A673 (cell line): Measurements from ENCODE around the gene GLT1D1. TPM values are rescaled to one million over a fixed set of nuclear protein-coding genes. Genes with fewer than 3 reads are reported as not detected.
"Not testable (repeated sequence)": the region's sequence is repeated elsewhere in the genome, so short reads cannot be mapped to it uniquely, and the experiment has no call there.

Experiments used
- BruUV-seq: library from RNA; stranded (reverse); fragments of 400-500 nt; replicated peaks from 2 replicates; lab custom pipeline; 2021; lab: Mats Ljungman, UMichigan
- CTCF ChIA-PET: fragments of 300-600 bp; sonication (Branson Sonifier 250); formaldehyde crosslinking; loops from one replicate; lab custom pipeline; 2022; ENCODE audit warnings: antibody characterized with exemption; lab: Charles Lee
- POLR2A ChIA-PET: fragments of 300-600 bp; sonication (Branson Sonifier 250); formaldehyde crosslinking; loops from one replicate; lab custom pipeline; 2022; ENCODE audit warnings: antibody characterized with exemption; ENCODE audit not compliant: low non-redundant PET; lab: Charles Lee
- DNase-seq: peaks from one replicate; pipeline ENCODE4 v3.0.0-alpha.2; 2015; ENCODE audit warnings: low spot score
- H3K27ac ChIP-seq: fragments of 200-600 bp; sonication (generic); 2 replicates; pipeline ENCODE4 v1.5.1; 2016; ENCODE audit warnings: mixed run types, low read depth, mild to moderate bottlenecking, mixed read lengths, antibody characterized with exemption, low read length; ENCODE audit not compliant: poor library complexity, severe bottlenecking
- H3K27me3 ChIP-seq: fragments of 200-600 bp; sonication (generic); replicated peaks from 2 replicates; pipeline ENCODE4 v1.6.1; 2017; ENCODE audit warnings: mixed run types, low read depth, mild to moderate bottlenecking, mixed read lengths, antibody characterized with exemption, low read length; ENCODE audit not compliant: insufficient read depth, poor library complexity
- H3K36me3 ChIP-seq: fragments of 200-600 bp; sonication (generic); 2 replicates; pipeline ENCODE4 v1.6.1; 2016; ENCODE audit warnings: mixed run types, mild to moderate bottlenecking, mixed read lengths, antibody characterized with exemption, low read length; ENCODE audit not compliant: insufficient read depth, poor library complexity, severe bottlenecking
- H3K4me1 ChIP-seq: fragments of 200-600 bp; sonication (generic); 2 replicates; pipeline ENCODE4 v1.6.1; 2017; ENCODE audit warnings: mixed run types, mild to moderate bottlenecking, mixed read lengths, antibody characterized with exemption, low read length; ENCODE audit not compliant: insufficient read depth, poor library complexity, severe bottlenecking
- H3K4me3 ChIP-seq: fragments of 200-600 bp; sonication (generic); 2 replicates; pipeline ENCODE4 v1.5.1; 2016; ENCODE audit warnings: low read depth, mixed run types, mild to moderate bottlenecking, mixed read lengths, low read length; ENCODE audit not compliant: poor library complexity, severe bottlenecking
- H3K9me3 ChIP-seq: fragments of 200-600 bp; sonication (generic); 2 replicates; pipeline ENCODE4 v1.6.1; 2016; ENCODE audit warnings: mixed run types, low read depth, mild to moderate bottlenecking, mixed read lengths, antibody characterized with exemption, low read length; ENCODE audit not compliant: poor library complexity, severe bottlenecking
- CTCF ChIP-seq: fragments of 300-800, 200-600 bp; sonication (generic); conservative IDR thresholded peaks from 2 replicates; pipeline ENCODE4 v1.5.1; 2017; ENCODE audit warnings: low read depth, mild to moderate bottlenecking, antibody characterized with exemption, low read length, moderate library complexity, mixed read lengths
- EZH2 ChIP-seq: fragments of 200-600 bp; sonication (generic); IDR thresholded peaks from 2 replicates; pipeline ENCODE4 v1.6.1; 2017; ENCODE audit warnings: borderline replicate concordance, low read depth, mild to moderate bottlenecking, mixed read lengths, antibody characterized with exemption, low read length; ENCODE audit not compliant: poor library complexity, severe bottlenecking
- intact Hi-C: fragments of 100-400 bp; cut with micrococcal nuclease; formaldehyde crosslinking; loops from one replicate; pipeline ENCODE4 v1.10.0; 2022; ENCODE audit not compliant: unreplicated experiment
- total RNA-seq: library from RNA; stranded (reverse); gene quantifications from 2 replicates; pipeline ENCODE4 v1.2.3, GENCODE V29; 2021

GLT1D1 gene
- total RNA-seq, 1 experiment from 2014 or later: not detected

GRCh38 chr12:128850400-128850799 lies 2.9 kb upstream of the GLT1D1 start:
- BruUV-seq: no TSS peak
- intact Hi-C loops: no loop called here
- no peak overlapping the region for H3K27ac ChIP-seq
- H3K9me3 ChIP-seq: no peaks in the 10 kb centered on the region
- H3K27me3 ChIP-seq: no peaks in the 10 kb centered on the region
- no peaks in the 10 kb centered on the region for H3K36me3 ChIP-seq
- DNase-seq: no peak
- ChIA-PET POLR2A (no interaction called here), CTCF (no interaction called here)
- no peaks in the 10 kb centered on the region for H3K4me1 ChIP-seq
- H3K4me3 ChIP-seq: no peak overlapping the region
- TF ChIP-seq CTCF (no peak), EZH2 (no peak)

- BruUV-seq, H3K9me3 ChIP-seq, H3K4me3 ChIP-seq, intact Hi-C loops, DNase-seq, POLR2A ChIA-PET, H3K36me3 ChIP-seq, H3K27me3 ChIP-seq, H3K4me1 ChIP-seq, H3K27ac ChIP-seq, CTCF ChIA-PET: not testable (repeated sequence)
These were observed 1.8 kb upstream of the GLT1D1 start for GRCh38 chr12:128851429-128851828.

DNA sequence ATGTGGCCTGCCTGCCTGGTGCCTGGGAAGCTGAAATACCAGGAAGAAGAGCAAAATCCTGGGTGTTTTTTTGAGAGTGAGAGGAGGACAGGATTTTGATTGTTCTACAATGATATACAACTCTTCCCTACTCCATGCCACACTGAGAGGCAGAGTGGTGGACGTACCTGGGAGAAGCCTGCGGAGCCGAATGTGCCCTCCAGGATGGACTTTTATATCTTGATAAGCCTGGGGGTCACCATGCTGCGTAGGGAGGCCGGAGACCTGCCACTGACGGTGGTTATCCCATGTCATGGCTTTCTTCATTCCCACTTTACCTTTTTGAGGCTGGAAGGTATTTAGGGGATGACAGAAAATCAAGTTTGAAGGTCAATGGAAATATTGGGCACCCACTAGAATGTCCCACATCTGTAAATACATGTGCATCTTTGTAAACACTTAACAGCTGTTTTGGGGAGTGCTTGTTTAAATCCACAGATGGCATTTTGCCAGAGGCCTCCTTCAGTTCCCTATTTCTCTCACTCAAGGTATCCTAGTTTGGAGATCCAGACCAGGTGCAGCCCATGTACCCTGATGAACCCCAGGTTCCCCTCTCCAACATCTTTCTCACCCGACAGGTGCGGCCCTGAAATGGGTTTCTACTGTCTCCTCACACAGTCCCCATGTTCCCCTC lies 1.1 kb upstream of the GLT1D1 start:
- no peak for TF ChIP-seq EZH2
- TF ChIP-seq CTCF: no peak
- no peak for DNase-seq
- CTCF ChIA-PET: no interaction called here
- intact Hi-C loops: no loop called here
- Histone ChIP-seq H3K36me3 (no peaks in the 10 kb centered on the region), H3K27me3 (no peaks in the 10 kb centered on the region), H3K9me3 (no peaks in the 10 kb centered on the region), H3K4me3 (no peak overlapping the region), H3K4me1 (no peaks in the 10 kb centered on the region), H3K27ac (no peak overlapping the region)
- BruUV-seq: no TSS peak
- POLR2A ChIA-PET: no interaction called here

- intact Hi-C loops: no loop called here
- DNase-seq: no peak
- ChIA-PET CTCF (no interaction called here), POLR2A (interaction anchor here (0.6 kb wide), 1 partner anchor 39 kb away, joined by 4 read pairs; no protein-coding TSS in a partner anchor)
- H3K4me1 ChIP-seq: no peaks in the 10 kb centered on the region
- no peak overlapping the region for H3K27ac ChIP-seq
- H3K9me3 ChIP-seq: no peaks in the 10 kb centered on the region
- H3K36me3 ChIP-seq: no peaks in the 10 kb centered on the region
- no peaks in the 10 kb centered on the region for H3K27me3 ChIP-seq
- TF ChIP-seq CTCF (no peak), EZH2 (no peak)
- no peak overlapping the region for H3K4me3 ChIP-seq
- BruUV-seq: no TSS peak
These were observed 421 bp downstream of the GLT1D1 start for GRCh38 chr12:128853600-128854197.
